Lung (tissue), 12 donors: Measurements from ENCODE around the gene GNG7. TPM values are rescaled to one million over a fixed set of nuclear protein-coding genes. Genes with fewer than 3 reads are reported as not detected.
"Not testable (repeated sequence)": the region's sequence is repeated elsewhere in the genome, so short reads cannot be mapped to it uniquely, and the experiment has no call there.

Experiments used
- ATAC-seq: fragments of 200-7000 bp; cut with Tn5 transposase; one replicate; pipeline ENCODE4 v1.9.1; 2020; ENCODE audit warnings: moderate number of reproducible peaks; ENCODE audit not compliant: insufficient read depth, low FRiP score
- DNase-seq, 3 donors: peaks; one replicate each; pipeline ENCODE4 v3.0.0-alpha.2; 2013 to 2017
- H3K27ac ChIP-seq, 2 donors: one replicate each; pipeline ENCODE4 v1.5.1; 2013; ENCODE audit warnings: mild to moderate bottlenecking in 2 of 2, moderate library complexity in 2 of 2, control low read depth in 1 of 2, inconsistent platforms in 1 of 2, low read depth in 1 of 2, low read length in 1 of 2
- H3K27me3 ChIP-seq, 3 donors: one replicate each; pipeline ENCODE4 v1.5.1; 2013; ENCODE audit warnings: low read length in 2 of 3; ENCODE audit not compliant: control insufficient read depth in 3 of 3, insufficient read depth in 3 of 3
- H3K36me3 ChIP-seq, 4 donors: one replicate each; pipeline ENCODE4 v1.5.1; 2013; ENCODE audit warnings: low read length in 4 of 4, mild to moderate bottlenecking in 1 of 4, moderate library complexity in 1 of 4; ENCODE audit not compliant: control insufficient read depth in 4 of 4, insufficient read depth in 4 of 4
- H3K4me1 ChIP-seq, 5 donors: one replicate each; pipeline ENCODE4 v1.5.1; 2013; ENCODE audit warnings: low read length in 5 of 5, mild to moderate bottlenecking in 2 of 5, moderate library complexity in 1 of 5; ENCODE audit not compliant: control insufficient read depth in 5 of 5, insufficient read depth in 5 of 5
- H3K4me3 ChIP-seq: one replicate; pipeline ENCODE4 v1.5.1; 2013; ENCODE audit warnings: mild to moderate bottlenecking, control low read depth, moderate library complexity
- H3K9ac ChIP-seq, 2 donors: one replicate each; pipeline ENCODE4 v1.5.1; 2013; ENCODE audit warnings: low read length in 2 of 2, control low read depth in 1 of 2; ENCODE audit not compliant: insufficient read depth in 1 of 2
- H3K9me3 ChIP-seq, 4 donors: one replicate each; pipeline ENCODE4 v1.5.1; 2013; ENCODE audit warnings: low read length in 3 of 4, mild to moderate bottlenecking in 1 of 4, moderate library complexity in 1 of 4; ENCODE audit not compliant: control insufficient read depth in 4 of 4, insufficient read depth in 3 of 4
- WGBS, 2 donors: extraction: QIAGEN DNeasy Blood & Tissue Kit; methylation state at CpG; one replicate each; pipeline ENCODE4 v1.1.7; 2013; 5-methylcytosine and 5-hydroxymethylcytosine counted together
- polyA plus RNA-seq, 2 donors: library from polyadenylated mRNA; stranded (reverse); fragments of 200-250 nt; gene quantifications; one replicate each; pipeline ENCODE4 v1.2.1, GENCODE V29; 2013
- total RNA-seq, 2 donors: library from RNA; depleted of rRNA in 1 of 2; stranded (reverse); fragments of >200 nt in 1 of 2; gene quantifications; one replicate each; pipeline ENCODE4 v1.2.1, GENCODE V29; 2014 to 2021
- TF ChIP-seq, protein P1 (sequence below): IDR thresholded peaks from 2 replicates; pipeline ENCODE4 v1.5.1; 2012; ENCODE audit warnings: mild to moderate bottlenecking; ENCODE audit errors: control extremely low read depth, extremely low read depth
- donor health status: control.
- donor health status: control.
- donor health status: Bipolar disorder and iron deficiency.
- donor health status: healthy.
- donor health status: DM: yes; HTN: yes; CAD: no.

GNG7 gene
- total and polyA plus RNA-seq, 4 donors, result 1.6 to 4.5 (median 2.8) TPM

DNA sequence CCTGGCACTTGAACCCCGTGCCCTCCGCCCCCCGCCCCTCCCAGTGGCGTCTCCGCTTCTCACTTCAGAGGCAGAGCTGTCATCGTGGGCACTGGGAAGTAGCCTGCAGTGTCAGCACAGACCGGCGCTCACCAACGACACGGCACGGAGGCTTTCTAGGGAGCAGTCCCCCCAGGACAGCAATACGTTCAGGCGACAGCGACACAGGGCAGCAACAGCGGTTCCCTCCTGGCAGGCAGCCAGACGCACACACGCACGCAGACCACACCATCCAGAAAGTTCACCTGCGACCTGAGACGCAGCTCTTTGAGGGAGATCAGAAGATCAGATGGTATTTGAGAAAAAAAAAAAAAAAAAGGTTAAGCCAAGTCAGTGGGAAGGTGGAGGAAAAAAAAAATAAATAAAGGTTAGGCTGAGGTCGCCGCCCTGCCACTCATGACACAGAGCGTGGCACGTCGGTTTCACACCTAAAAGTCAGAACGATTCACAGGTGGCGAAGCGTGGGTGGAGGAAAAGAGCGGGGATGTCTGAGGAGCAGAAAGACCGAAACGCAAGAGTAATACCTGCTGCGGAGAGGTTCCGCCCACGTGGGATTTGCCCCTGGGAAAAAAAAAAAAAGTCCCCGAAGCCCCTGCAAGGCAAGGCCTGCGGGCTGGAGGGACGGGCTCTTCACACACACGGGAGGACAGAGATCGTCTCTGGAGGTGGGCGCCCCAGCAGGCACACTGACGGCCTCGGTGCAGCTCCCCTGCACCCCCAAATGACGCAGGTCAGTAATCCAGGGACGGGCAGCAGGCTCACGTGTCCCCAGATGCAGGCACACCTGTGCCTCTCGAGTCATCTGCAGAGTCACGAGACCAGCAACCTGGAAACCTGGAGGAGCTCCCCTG, 94.5 kb downstream of the GNG7 start:
- Histone ChIP-seq H3K9me3 (no peaks in the 10 kb centered on the region), H3K4me1 (peaks cover 0 to 4% (median 0%) of the 10 kb centered on the region in 5 donors), H3K4me3 (no peak overlapping the region), H3K9ac (no peak overlapping the region), H3K36me3 (no peaks in the 10 kb centered on the region), H3K27ac (no peak overlapping the region), H3K27me3 (peaks cover 0 to 9% (median 8%) of the 10 kb centered on the region in 3 donors)
- DNase-seq (no peak), ATAC-seq (no peak)
- TF ChIP-seq, protein P1, sequence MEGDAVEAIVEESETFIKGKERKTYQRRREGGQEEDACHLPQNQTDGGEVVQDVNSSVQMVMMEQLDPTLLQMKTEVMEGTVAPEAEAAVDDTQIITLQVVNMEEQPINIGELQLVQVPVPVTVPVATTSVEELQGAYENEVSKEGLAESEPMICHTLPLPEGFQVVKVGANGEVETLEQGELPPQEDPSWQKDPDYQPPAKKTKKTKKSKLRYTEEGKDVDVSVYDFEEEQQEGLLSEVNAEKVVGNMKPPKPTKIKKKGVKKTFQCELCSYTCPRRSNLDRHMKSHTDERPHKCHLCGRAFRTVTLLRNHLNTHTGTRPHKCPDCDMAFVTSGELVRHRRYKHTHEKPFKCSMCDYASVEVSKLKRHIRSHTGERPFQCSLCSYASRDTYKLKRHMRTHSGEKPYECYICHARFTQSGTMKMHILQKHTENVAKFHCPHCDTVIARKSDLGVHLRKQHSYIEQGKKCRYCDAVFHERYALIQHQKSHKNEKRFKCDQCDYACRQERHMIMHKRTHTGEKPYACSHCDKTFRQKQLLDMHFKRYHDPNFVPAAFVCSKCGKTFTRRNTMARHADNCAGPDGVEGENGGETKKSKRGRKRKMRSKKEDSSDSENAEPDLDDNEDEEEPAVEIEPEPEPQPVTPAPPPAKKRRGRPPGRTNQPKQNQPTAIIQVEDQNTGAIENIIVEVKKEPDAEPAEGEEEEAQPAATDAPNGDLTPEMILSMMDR, result no peak
- 73 to 80% methylated on average over 47 of the region's 47 CpGs for whole genome bisulfite sequencing, 2 donors

DNA sequence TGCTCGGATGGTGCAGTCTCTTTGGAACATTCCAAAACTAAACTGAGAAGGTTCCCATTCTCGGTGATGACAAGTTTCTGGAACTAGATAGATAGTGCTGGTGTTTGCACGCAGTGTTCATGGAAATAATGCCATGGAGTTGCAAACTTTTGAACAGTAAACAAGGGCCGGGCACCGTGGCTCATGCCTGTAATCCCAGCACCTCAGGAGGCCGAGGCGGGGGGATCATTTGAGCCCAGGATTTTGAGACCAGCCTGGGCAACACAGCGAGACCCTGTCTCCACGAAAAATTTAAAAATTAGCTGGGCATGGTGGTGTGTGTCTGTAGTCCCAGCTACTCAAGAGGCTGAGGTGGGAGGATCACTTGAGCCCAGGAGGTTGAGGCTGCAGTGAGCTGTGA, 95.7 kb downstream of the GNG7 start:
- H3K4me1 ChIP-seq, H3K27ac ChIP-seq, H3K27me3 ChIP-seq, H3K9ac ChIP-seq, ATAC-seq, H3K9me3 ChIP-seq, H3K4me3 ChIP-seq, H3K36me3 ChIP-seq, DNase-seq: not testable (repeated sequence)
- WGBS, 2 donors, result 90 to 91% methylated on average over 9 of the region's 9 CpGs

DNA sequence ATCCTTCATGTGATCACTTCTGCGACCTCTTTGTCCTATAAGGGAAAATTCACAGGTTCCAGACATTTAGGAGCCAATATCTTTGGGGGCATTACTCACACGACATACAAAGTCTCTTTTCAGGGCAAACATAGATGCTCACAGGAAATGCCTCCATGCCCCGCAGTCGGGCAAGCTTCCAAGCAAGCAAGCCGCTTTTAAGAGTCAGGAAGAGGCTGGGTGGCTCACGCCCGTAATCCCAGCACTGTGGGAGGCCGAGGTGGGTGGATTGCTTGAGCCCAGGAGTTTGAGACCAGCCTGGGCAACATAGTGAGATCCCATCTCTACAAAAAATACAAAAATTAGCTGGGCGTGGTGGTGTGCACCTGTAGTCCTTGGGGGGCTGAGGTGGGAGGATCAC, 96.6 kb downstream of the GNG7 start:
- not testable (repeated sequence) for DNase-seq, ATAC-seq

DNA sequence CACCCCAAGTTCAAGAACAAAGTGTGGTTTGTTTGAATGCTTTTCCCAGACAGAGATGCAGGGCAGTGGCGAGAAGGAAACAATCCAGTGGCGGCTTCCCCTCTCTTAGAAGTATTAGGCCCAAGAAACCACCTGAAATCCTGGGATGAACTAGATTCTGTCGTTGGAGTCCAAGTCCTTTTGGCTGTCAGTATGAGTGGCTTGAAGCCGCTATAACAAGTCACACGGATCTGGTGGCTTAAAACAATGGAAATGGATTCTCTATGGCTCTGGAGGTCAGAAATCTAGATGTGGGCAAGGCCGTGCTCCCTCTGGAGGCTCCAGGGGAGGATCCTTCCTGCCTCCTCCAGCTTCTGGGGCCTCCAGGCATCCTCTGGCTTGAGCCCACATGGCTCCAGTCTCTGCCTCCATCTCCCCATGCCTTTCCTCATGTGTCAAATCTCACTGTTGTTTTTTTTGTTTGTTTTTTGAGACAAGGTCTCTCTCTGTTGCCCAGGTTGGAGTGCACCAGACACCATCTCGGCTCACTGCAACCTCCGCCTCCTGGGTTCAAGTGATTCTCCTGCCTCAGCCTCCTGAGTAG, 97.7 kb downstream of the GNG7 start:
- WGBS, 2 donors, result 88 to 93% methylated on average over 8 of the region's 8 CpGs
- H3K9me3 ChIP-seq, result no peaks in the 10 kb centered on the region
- no peak overlapping the region for H3K27ac ChIP-seq
- H3K4me3 ChIP-seq, result no peak overlapping the region
- no peak for ATAC-seq
- DNase-seq, result no peak
- H3K4me1 ChIP-seq, result peaks cover 0 to 9% (median 0%) of the 10 kb centered on the region in 5 donors
- no peak overlapping the region for H3K9ac ChIP-seq
- TF ChIP-seq, protein P1, result no peak
- H3K36me3 ChIP-seq, result no peaks in the 10 kb centered on the region
- H3K27me3 ChIP-seq, result peaks cover 0 to 9% (median 8%) of the 10 kb centered on the region in 3 donors

More for the DNA sequence above, 96.6 kb downstream of the GNG7 start:
- H3K36me3 ChIP-seq, H3K9ac ChIP-seq, H3K4me1 ChIP-seq, H3K4me3 ChIP-seq, H3K9me3 ChIP-seq, H3K27ac ChIP-seq, H3K27me3 ChIP-seq: not testable (repeated sequence)
- WGBS, 2 donors, result 73 to 76% methylated on average over 9 of the region's 9 CpGs
